Measurements from ENCODE around the gene ODC1. TPM values are rescaled to one million over a fixed set of nuclear protein-coding genes. Genes with fewer than 3 reads are reported as not detected.

ODC1 gene
- total RNA-seq, 3 donors from 2014 or later: 39.8 to 68.8 (median 60.3) TPM

GRCh38 chr2:10477443-10478297 is 29.5 kb upstream of the ODC1 start:
- intact Hi-C loops (cut with DNase I; ENCODE audit: low total_unique reads): no loop called here
- H3K4me1 ChIP-seq: no peaks in the 10 kb centered on the region
- H3K9me3 ChIP-seq: no peaks in the 10 kb centered on the region
- DNase-seq (ENCODE audit: low spot score in 2 of 2): peak in 1 of 2 donors; percentile 47
- no peaks in the 10 kb centered on the region for H3K36me3 ChIP-seq
- H3K27ac ChIP-seq: no peak overlapping the region
- no peak overlapping the region for H3K4me3 ChIP-seq
- no peak for TF ChIP-seq POLR2AphosphoS5 (IDR thresholded peaks at IDR 0.05)
- no peak for TF ChIP-seq POLR2A (IDR thresholded peaks at IDR 0.05)
- TF ChIP-seq, protein P1, sequence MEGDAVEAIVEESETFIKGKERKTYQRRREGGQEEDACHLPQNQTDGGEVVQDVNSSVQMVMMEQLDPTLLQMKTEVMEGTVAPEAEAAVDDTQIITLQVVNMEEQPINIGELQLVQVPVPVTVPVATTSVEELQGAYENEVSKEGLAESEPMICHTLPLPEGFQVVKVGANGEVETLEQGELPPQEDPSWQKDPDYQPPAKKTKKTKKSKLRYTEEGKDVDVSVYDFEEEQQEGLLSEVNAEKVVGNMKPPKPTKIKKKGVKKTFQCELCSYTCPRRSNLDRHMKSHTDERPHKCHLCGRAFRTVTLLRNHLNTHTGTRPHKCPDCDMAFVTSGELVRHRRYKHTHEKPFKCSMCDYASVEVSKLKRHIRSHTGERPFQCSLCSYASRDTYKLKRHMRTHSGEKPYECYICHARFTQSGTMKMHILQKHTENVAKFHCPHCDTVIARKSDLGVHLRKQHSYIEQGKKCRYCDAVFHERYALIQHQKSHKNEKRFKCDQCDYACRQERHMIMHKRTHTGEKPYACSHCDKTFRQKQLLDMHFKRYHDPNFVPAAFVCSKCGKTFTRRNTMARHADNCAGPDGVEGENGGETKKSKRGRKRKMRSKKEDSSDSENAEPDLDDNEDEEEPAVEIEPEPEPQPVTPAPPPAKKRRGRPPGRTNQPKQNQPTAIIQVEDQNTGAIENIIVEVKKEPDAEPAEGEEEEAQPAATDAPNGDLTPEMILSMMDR (IDR thresholded peaks at IDR 0.05): no peak
- H3K27me3 ChIP-seq: peaks cover 0 to 11% of the 10 kb centered on the region in 2 donors

- TF ChIP-seq, protein P1 (IDR thresholded peaks at IDR 0.05): no peak
- TF ChIP-seq POLR2A (IDR thresholded peaks at IDR 0.05): no peak
- intact Hi-C loops (cut with DNase I; ENCODE audit: low total_unique reads): no loop called here
- no peak overlapping the region for H3K27ac ChIP-seq
- H3K9me3 ChIP-seq: no peaks in the 10 kb centered on the region
- H3K4me1 ChIP-seq: no peaks in the 10 kb centered on the region
- no peaks in the 10 kb centered on the region for H3K36me3 ChIP-seq
- peaks cover 0 to 11% of the 10 kb centered on the region in 2 donors for H3K27me3 ChIP-seq
- no peak overlapping the region for H3K4me3 ChIP-seq
- DNase-seq (ENCODE audit: low spot score in 2 of 2): peak in 1 of 2 donors; percentile 5
Observed at GRCh38 chr2:10476723-10477442, 28.8 kb upstream of the ODC1 start.

- H3K4me1 ChIP-seq: no peaks in the 10 kb centered on the region
- TF ChIP-seq POLR2A (IDR thresholded peaks at IDR 0.05) (no peak), POLR2AphosphoS5 (IDR thresholded peaks at IDR 0.05) (no peak)
- TF ChIP-seq, protein P1 (IDR thresholded peaks at IDR 0.05): no peak
- no peak overlapping the region for H3K4me3 ChIP-seq
- H3K36me3 ChIP-seq: no peaks in the 10 kb centered on the region
- H3K27me3 ChIP-seq: peaks cover 0 to 7% of the 10 kb centered on the region in 2 donors
- intact Hi-C loops (cut with DNase I; ENCODE audit: low total_unique reads): no loop called here
- no peak overlapping the region for H3K27ac ChIP-seq
- DNase-seq (ENCODE audit: low spot score in 2 of 2): peak in 1 of 2 donors; percentile 25
- no peaks in the 10 kb centered on the region for H3K9me3 ChIP-seq
Observed at GRCh38 chr2:10475811-10476660, 27.9 kb upstream of the ODC1 start.

DNA sequence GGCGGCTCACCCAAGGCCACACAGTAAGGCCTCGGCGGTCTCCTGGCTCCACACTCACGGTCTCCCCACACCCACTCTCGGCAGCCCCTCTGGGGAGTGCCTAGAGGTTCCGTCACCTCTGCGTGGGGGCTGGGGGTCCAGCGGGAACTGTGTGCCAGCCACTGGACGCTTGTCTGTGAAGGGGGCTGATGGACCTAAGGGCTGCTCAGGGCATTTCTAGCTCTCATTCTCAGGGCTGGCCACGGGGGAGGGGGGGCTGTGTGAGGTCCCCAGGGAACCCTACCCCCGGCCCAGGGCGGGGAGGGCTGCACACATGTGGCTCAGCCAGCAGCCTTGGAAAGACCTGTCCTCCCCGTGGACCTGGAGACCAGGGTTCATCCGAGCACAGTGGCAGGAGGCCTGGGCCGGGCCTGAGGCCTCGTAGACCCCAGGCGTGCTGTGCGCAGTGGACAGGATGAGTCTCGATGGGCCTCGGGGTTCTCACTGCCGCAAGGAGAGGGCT is 27.1 kb upstream of the ODC1 start:
- Histone ChIP-seq H3K36me3 (no peaks in the 10 kb centered on the region), H3K4me1 (no peaks in the 10 kb centered on the region), H3K27me3 (peaks cover 0 to 7% of the 10 kb centered on the region in 2 donors), H3K4me3 (no peak overlapping the region), H3K27ac (no peak overlapping the region), H3K9me3 (no peaks in the 10 kb centered on the region)
- intact Hi-C loops (cut with DNase I; ENCODE audit: low total_unique reads): no loop called here
- peak in 1 of 2 donors; percentile 44 for DNase-seq (ENCODE audit: low spot score in 2 of 2)
- TF ChIP-seq POLR2A (IDR thresholded peaks at IDR 0.05) (no peak), POLR2AphosphoS5 (IDR thresholded peaks at IDR 0.05) (no peak)
- TF ChIP-seq, protein P1 (IDR thresholded peaks at IDR 0.05): no peak
